Ishikawa (cell line): Measurements from ENCODE around the gene COX18.

Source experiments
- CEBPB ChIP-seq: IDR thresholded peaks from 2 replicates; pipeline ENCODE4 v1.6.1; 2012
- CREB1 ChIP-seq: IDR thresholded peaks from 2 replicates; pipeline ENCODE4 v1.6.1; 2012; ENCODE audit warnings: low read depth
- EGR1 ChIP-seq: IDR thresholded peaks from 2 replicates; pipeline ENCODE4 v1.6.1; 2012
- EP300 ChIP-seq: IDR thresholded peaks from 2 replicates; pipeline ENCODE4 v1.6.1; 2012; ENCODE audit warnings: borderline replicate concordance
- FOXM1 ChIP-seq: IDR thresholded peaks from 2 replicates; pipeline ENCODE4 v1.6.1; 2012; ENCODE audit warnings: low read depth, borderline replicate concordance
- MAX ChIP-seq: IDR thresholded peaks from 2 replicates; pipeline ENCODE4 v1.6.1; 2012
- NFIC ChIP-seq: IDR thresholded peaks from 2 replicates; pipeline ENCODE4 v1.6.1; 2012
- RAD21 ChIP-seq: IDR thresholded peaks from 2 replicates; pipeline ENCODE4 v1.6.1; 2012; ENCODE audit warnings: low read depth
- REST ChIP-seq: IDR thresholded peaks from 2 replicates; pipeline ENCODE4 v1.6.1; 2012; ENCODE audit warnings: low read depth, mild to moderate bottlenecking
- TAF1 ChIP-seq: IDR thresholded peaks from 2 replicates; pipeline ENCODE4 v1.6.1; 2012; ENCODE audit warnings: low read depth, mild to moderate bottlenecking
- TCF12 ChIP-seq: IDR thresholded peaks from 2 replicates; pipeline ENCODE4 v1.6.1; 2012; ENCODE audit warnings: low read depth
- TEAD4 ChIP-seq: IDR thresholded peaks from 2 replicates; pipeline ENCODE4 v1.6.1; 2012
- USF1 ChIP-seq: IDR thresholded peaks from 2 replicates; pipeline ENCODE4 v1.6.1; 2012
- YY1 ChIP-seq: IDR thresholded peaks from 2 replicates; pipeline ENCODE4 v1.6.1; 2012; ENCODE audit warnings: low read depth
- ZBTB7A ChIP-seq: IDR thresholded peaks from 2 replicates; pipeline ENCODE4 v1.6.1; 2012; ENCODE audit warnings: low read depth

Gene COX18

GRCh38 chr4:73099143-73099542 is 29.6 kb upstream of the COX18 start:
- TF ChIP-seq MAX: no peak
- TF ChIP-seq YY1: no peak
- TF ChIP-seq REST: no peak
- no peak for TF ChIP-seq USF1
- TF ChIP-seq TEAD4: no peak
- TF ChIP-seq TCF12: no peak
- TF ChIP-seq CEBPB: no peak
- no peak for TF ChIP-seq NFIC

GRCh38 chr4:73098713-73099112 is 29.2 kb upstream of the COX18 start:
- TF ChIP-seq NFIC (no peak), YY1 (no peak), TEAD4 (no peak), CEBPB (no peak), MAX (no peak), REST (no peak), TAF1 (no peak), CREB1 (no peak), FOXM1 (no peak), TCF12 (no peak), RAD21 (no peak), EGR1 (no peak)

- no peak for TF ChIP-seq EGR1
- no peak for TF ChIP-seq NFIC
- no peak for TF ChIP-seq MAX
- no peak for TF ChIP-seq CEBPB
Observed at GRCh38 chr4:73098016-73098415, 28.5 kb upstream of the COX18 start.

GRCh38 chr4:73092868-73093267 is 23.4 kb upstream of the COX18 start:
- no peak for TF ChIP-seq ZBTB7A
- no peak for TF ChIP-seq EP300
- TF ChIP-seq REST: no peak
- TF ChIP-seq CREB1: no peak
- no peak for TF ChIP-seq TCF12
- TF ChIP-seq YY1: no peak
- TF ChIP-seq NFIC: no peak

- TF ChIP-seq EP300: no peak
Observed at GRCh38 chr4:73090738-73091137, 21.2 kb upstream of the COX18 start.

GRCh38 chr4:73087871-73088270 is 18.4 kb upstream of the COX18 start:
- no peak for TF ChIP-seq TCF12
- TF ChIP-seq CEBPB: no peak
- no peak for TF ChIP-seq MAX
- TF ChIP-seq EP300: no peak
- no peak for TF ChIP-seq USF1
- no peak for TF ChIP-seq NFIC
